Measurements from ENCODE around the gene PPP2R5D. TPM values are rescaled to one million over a fixed set of nuclear protein-coding genes. Genes with fewer than 3 reads are reported as not detected.

The PPP2R5D gene
- polyA plus RNA-seq, 1 experiment = 59.5 TPM

DNA sequence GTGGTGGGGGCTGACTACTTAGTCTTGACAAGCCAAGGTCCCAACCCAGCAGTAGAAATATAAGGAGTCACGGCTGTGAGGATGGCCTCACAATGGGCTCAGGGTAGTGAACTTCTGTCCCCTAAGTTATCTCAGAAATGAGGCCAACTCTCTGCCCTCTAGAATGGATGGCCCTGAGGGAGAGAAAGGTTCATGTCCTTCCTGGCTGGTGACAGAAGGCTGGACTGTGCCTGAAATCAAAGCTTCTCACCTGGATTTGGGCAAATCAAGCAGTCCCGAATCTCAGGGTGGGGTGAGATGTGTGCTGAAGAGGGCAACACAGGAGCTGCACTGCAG lies 49.8 kb downstream of the PPP2R5D start:
- TF ChIP-seq, protein P1, sequence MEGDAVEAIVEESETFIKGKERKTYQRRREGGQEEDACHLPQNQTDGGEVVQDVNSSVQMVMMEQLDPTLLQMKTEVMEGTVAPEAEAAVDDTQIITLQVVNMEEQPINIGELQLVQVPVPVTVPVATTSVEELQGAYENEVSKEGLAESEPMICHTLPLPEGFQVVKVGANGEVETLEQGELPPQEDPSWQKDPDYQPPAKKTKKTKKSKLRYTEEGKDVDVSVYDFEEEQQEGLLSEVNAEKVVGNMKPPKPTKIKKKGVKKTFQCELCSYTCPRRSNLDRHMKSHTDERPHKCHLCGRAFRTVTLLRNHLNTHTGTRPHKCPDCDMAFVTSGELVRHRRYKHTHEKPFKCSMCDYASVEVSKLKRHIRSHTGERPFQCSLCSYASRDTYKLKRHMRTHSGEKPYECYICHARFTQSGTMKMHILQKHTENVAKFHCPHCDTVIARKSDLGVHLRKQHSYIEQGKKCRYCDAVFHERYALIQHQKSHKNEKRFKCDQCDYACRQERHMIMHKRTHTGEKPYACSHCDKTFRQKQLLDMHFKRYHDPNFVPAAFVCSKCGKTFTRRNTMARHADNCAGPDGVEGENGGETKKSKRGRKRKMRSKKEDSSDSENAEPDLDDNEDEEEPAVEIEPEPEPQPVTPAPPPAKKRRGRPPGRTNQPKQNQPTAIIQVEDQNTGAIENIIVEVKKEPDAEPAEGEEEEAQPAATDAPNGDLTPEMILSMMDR (IDR thresholded peaks at IDR 0.05; ENCODE audit: low read depth, low read length) = no peak
- ChIA-PET POLR2A (no interaction called here), CTCF (no interaction called here)
- no peak for DNase-seq (ENCODE audit: low read depth, low spot score)
- Histone ChIP-seq H3K9me3 (ENCODE audit: control insufficient read depth, insufficient read depth, low read length) (no peaks in the 10 kb centered on the region), H3K27ac (ENCODE audit: low read depth, low read length) (no peak overlapping the region), H3K4me3 (ENCODE audit: low read depth, low read length) (no peak overlapping the region), H3K27me3 (ENCODE audit: control insufficient read depth, insufficient read depth, low read length) (no peaks in the 10 kb centered on the region)

DNA sequence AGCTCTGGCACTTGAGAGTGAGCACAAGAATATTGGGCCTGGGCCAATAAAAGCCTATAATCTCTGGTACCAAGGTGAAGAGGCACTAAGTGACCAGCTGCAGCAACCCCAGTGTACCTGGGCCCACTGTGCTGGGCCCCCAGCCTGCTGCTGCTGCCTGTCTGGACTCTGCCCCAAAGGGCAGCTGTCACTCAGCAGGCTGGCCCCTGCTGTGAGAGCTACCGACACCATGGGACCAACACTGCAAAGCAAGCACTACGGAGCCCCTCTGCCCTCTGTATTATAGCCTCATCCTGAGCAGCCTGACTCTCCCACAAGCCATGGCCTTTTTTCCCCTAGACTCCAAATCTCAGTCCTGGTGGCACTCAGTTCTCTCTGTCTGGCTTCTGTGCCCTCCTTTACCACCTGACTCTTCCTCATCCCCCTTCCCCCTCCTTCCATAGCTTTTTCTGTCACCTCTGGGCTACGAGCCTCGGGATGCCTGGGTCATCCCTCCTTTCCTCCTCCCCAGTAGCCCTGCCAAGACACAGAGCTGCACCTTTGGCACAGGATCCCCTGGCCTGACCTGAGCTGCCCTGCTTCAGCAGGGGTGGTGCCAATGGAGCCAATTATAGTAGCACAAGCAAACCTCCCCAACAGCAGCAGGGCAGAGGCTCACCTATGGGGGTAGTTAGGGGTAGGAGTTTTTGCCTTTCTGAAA lies 51.3 kb downstream of the PPP2R5D start:
- H3K9me3 ChIP-seq (ENCODE audit: control insufficient read depth, insufficient read depth, low read length) = no peaks in the 10 kb centered on the region
- TF ChIP-seq, protein P1 (IDR thresholded peaks at IDR 0.05; ENCODE audit: low read depth, low read length) = no peak
- no peak overlapping the region for H3K27ac ChIP-seq (ENCODE audit: low read depth, low read length)
- no peak for DNase-seq (ENCODE audit: low read depth, low spot score)
- CTCF ChIA-PET = interaction anchor here (0.6 to 0.8 kb wide), 2 partner anchors 108 to 130 kb away, joined by 3 read pairs; no protein-coding TSS in a partner anchor
- POLR2A ChIA-PET = interaction anchor here (1.7 kb wide), 1 partner anchor 18 kb away, joined by 7 read pairs; the partner anchor contains the start of gene CUL7
- H3K27me3 ChIP-seq (ENCODE audit: control insufficient read depth, insufficient read depth, low read length) = no peaks in the 10 kb centered on the region
- no peak overlapping the region for H3K4me3 ChIP-seq (ENCODE audit: low read depth, low read length)

DNA sequence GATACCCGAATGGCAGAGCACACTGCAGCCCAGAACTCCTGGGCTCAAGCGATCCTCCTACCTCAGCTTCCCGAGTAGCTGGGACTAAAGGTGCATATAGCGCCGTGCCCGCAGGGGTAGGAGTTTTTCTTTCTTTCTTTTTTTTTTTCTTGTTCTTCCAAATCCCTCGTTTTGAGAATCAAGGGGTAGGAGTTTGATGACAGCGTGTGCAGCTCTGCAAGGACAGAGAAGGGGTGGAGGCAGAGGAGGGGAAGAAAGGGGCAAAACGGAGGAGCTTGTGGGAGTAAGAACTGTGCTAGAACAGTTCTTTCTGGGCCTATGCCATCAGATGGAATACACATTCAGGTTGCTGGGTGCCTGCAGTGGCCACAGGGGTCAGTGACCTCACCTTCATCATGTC lies 52.3 kb downstream of the PPP2R5D start:
- DNase-seq (ENCODE audit: low read depth, low spot score) = no peak
- H3K4me3 ChIP-seq (ENCODE audit: low read depth, low read length) = no peak overlapping the region
- H3K27me3 ChIP-seq (ENCODE audit: control insufficient read depth, insufficient read depth, low read length) = no peaks in the 10 kb centered on the region
- TF ChIP-seq, protein P1 (IDR thresholded peaks at IDR 0.05; ENCODE audit: low read depth, low read length) = no peak
- H3K9me3 ChIP-seq (ENCODE audit: control insufficient read depth, insufficient read depth, low read length) = no peaks in the 10 kb centered on the region
- no peak overlapping the region for H3K27ac ChIP-seq (ENCODE audit: low read depth, low read length)
- ChIA-PET POLR2A (interaction anchor here (1.7 kb wide), 1 partner anchor 17 kb away, joined by 7 read pairs; the partner anchor contains the start of gene CUL7), CTCF (no interaction called here)

DNA sequence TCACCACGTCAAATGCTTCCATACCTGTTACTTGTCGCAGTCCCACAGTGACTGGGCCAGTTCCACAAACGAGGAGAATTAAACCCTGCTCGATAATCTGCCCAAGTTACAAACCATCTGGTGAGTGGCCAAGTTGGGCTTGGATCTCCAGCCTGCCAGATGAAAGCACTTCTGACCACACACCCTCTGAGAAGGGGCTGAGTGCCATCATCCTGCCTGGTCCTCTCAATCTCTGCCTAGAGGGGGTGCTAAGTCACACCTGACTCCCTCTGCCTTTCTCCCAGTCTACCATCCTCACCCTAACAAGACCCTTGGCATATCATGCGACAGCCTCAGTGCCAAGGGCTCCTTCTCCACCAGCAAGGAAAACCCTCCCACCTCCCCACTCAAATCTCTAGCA lies 52.8 kb downstream of the PPP2R5D start:
- ChIA-PET CTCF (no interaction called here), POLR2A (no interaction called here)
- H3K27ac ChIP-seq (ENCODE audit: low read depth, low read length) = no peak overlapping the region
- no peak for DNase-seq (ENCODE audit: low read depth, low spot score)
- H3K9me3 ChIP-seq (ENCODE audit: control insufficient read depth, insufficient read depth, low read length) = no peaks in the 10 kb centered on the region
- TF ChIP-seq, protein P1 (IDR thresholded peaks at IDR 0.05; ENCODE audit: low read depth, low read length) = no peak
- no peaks in the 10 kb centered on the region for H3K27me3 ChIP-seq (ENCODE audit: control insufficient read depth, insufficient read depth, low read length)
- no peak overlapping the region for H3K4me3 ChIP-seq (ENCODE audit: low read depth, low read length)

DNA sequence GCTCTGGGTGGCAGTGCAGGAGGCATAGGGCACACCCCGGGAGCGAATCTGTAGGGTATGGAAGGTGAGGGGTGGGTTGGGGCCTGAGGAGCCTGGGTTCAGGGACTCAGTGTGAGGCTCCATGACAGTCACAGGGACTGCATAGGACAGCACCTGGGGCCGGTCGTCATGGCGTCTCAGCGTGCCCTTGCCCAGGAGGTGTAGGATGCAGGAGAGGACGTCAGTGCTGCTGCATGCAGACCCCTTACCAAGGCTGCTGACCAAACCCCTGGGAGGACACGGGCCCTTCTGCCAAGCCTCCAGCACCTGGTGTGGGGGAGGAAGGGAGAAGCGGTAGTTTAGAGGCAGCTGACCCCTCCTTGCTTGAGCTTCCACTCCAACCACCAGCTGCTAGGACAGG lies 53.3 kb downstream of the PPP2R5D start:
- Histone ChIP-seq H3K27ac (ENCODE audit: low read depth, low read length) (no peak overlapping the region), H3K27me3 (ENCODE audit: control insufficient read depth, insufficient read depth, low read length) (no peaks in the 10 kb centered on the region), H3K9me3 (ENCODE audit: control insufficient read depth, insufficient read depth, low read length) (no peaks in the 10 kb centered on the region), H3K4me3 (ENCODE audit: low read depth, low read length) (no peak overlapping the region)
- POLR2A ChIA-PET = no interaction called here
- DNase-seq (ENCODE audit: low read depth, low spot score) = no peak
- TF ChIP-seq, protein P1 (IDR thresholded peaks at IDR 0.05; ENCODE audit: low read depth, low read length) = no peak
- CTCF ChIA-PET = no interaction called here

Data from AG04450 (cell line).